B cell (primary cell): ENCODE data around the gene MAMLD1. TPM values are rescaled to one million over a fixed set of nuclear protein-coding genes. Genes with fewer than 3 reads are reported as not detected.

Source experiments
- ATAC-seq: fragments of 200-7000 bp; cut with Tn5 transposase; one replicate; pipeline ENCODE4 v1.10.0; 2021; ENCODE audit warnings: low read depth, mild to moderate bottlenecking, moderate number of reproducible peaks, moderate library complexity
- CTCF ChIA-PET: fragments of 350-600 bp; sonication (Branson Sonifier 250); formaldehyde crosslinking; loops from one replicate; lab custom pipeline; 2021; ENCODE audit warnings: antibody characterized with exemption, inconsistent platforms; lab: Charles Lee
- POLR2A ChIA-PET: fragments of 350-600 bp; sonication (Branson Sonifier 250); formaldehyde crosslinking; loops from one replicate; lab custom pipeline; 2021; ENCODE audit warnings: antibody characterized with exemption; lab: Charles Lee
- DNase-seq: peaks from one replicate; pipeline ENCODE4 v3.0.0; 2013
- H2AFZ ChIP-seq: 2 replicates; pipeline ENCODE4 v1.6.1; 2012; ENCODE audit warnings: mild to moderate bottlenecking, low read depth, low read length; ENCODE audit not compliant: insufficient read depth, poor library complexity, severe bottlenecking
- H3K27ac ChIP-seq, 2 donors: 1 replicate in 1 of 2; 2 replicates in 1 of 2; pipeline ENCODE4 v1.5.1; 2012 to 2013; ENCODE audit warnings: low read length in 2 of 2, mild to moderate bottlenecking in 2 of 2, moderate library complexity in 1 of 2
- H3K27me3 ChIP-seq, 4 experiments: fragments of 200-600 bp in 1 of 4; sonication (generic) in 1 of 4; replicated peaks in 1 of 4; 1 replicate in 2 of 4; 2 replicates in 2 of 4; pipeline versions ENCODE4 v1.6.1 to v1.7.0; 2013 to 2016; ENCODE audit warnings: low read length in 3 of 4, mild to moderate bottlenecking in 2 of 4, mixed read lengths in 1 of 4, moderate library complexity in 1 of 4; ENCODE audit not compliant: insufficient read depth in 4 of 4, control insufficient read depth in 3 of 4; ENCODE audit errors: control extremely low read depth in 1 of 4
- H3K36me3 ChIP-seq, 2 experiments: replicated peaks in 1 of 2; 1 replicate in 1 of 2; 2 replicates in 1 of 2; pipeline versions ENCODE4 v1.6.1 to v1.7.1; 2013; ENCODE audit warnings: low read length in 1 of 2; ENCODE audit not compliant: insufficient read depth in 2 of 2, control insufficient read depth in 1 of 2; ENCODE audit errors: control extremely low read depth in 1 of 2, extremely low read depth in 1 of 2
- H3K4me1 ChIP-seq, 2 donors: fragments of 200-600 bp in 1 of 2; sonication (generic) in 1 of 2; 1 replicate in 1 of 2; 2 replicates in 1 of 2; pipeline versions ENCODE4 v1.5.1 to v1.6.1; 2013 to 2017; ENCODE audit warnings: low read length in 2 of 2; ENCODE audit not compliant: control insufficient read depth in 2 of 2, insufficient read depth in 2 of 2
- H3K4me2 ChIP-seq: replicated peaks from 2 replicates; pipeline ENCODE3; 2012; ENCODE audit warnings: mild to moderate bottlenecking, low read depth, low read length; ENCODE audit not compliant: poor library complexity, severe bottlenecking
- H3K4me3 ChIP-seq, 5 experiments: fragments of 200-600 bp in 1 of 5; sonication (generic) in 1 of 5; 1 replicate in 3 of 5; 2 replicates in 2 of 5; pipeline versions ENCODE4 v1.5.1 to v1.7.0; 2011 to 2016; ENCODE audit warnings: low read length in 4 of 5, mild to moderate bottlenecking in 4 of 5, low read depth in 2 of 5, control low read depth in 1 of 5, moderate library complexity in 1 of 5; ENCODE audit not compliant: insufficient read depth in 1 of 5; ENCODE audit errors: control extremely low read depth in 1 of 5, extremely low read depth in 1 of 5
- H3K79me2 ChIP-seq: fragments of 200-600 bp; sonication (generic); one replicate; pipeline ENCODE4 v1.6.0; 2016; ENCODE audit warnings: low read length; ENCODE audit not compliant: control insufficient read depth, insufficient read depth
- H3K9ac ChIP-seq: fragments of 200-600 bp; sonication (generic); 2 replicates; pipeline ENCODE4 v1.6.1; 2017; ENCODE audit warnings: mild to moderate bottlenecking, low read length, moderate library complexity
- H3K9me3 ChIP-seq, 3 donors: one replicate each; pipeline versions ENCODE4 v1.6.1 to v1.7.1; 2013; ENCODE audit warnings: low read length in 2 of 3; ENCODE audit not compliant: control insufficient read depth in 2 of 3, insufficient read depth in 1 of 3; ENCODE audit errors: control extremely low read depth in 1 of 3
- H4K20me1 ChIP-seq: 2 replicates; pipeline ENCODE4 v1.6.0; 2012; ENCODE audit warnings: mild to moderate bottlenecking, low read length; ENCODE audit not compliant: insufficient read depth, control insufficient read depth, poor library complexity, severe bottlenecking
- H3K27ac Mint-ChIP-seq: one replicate; pipeline ENCODE4 v1.8.0; 2021; ENCODE audit warnings: mixed read lengths
- H3K27me3 Mint-ChIP-seq: one replicate; pipeline ENCODE4 v1.8.0; 2021; ENCODE audit warnings: mixed read lengths
- H3K4me1 Mint-ChIP-seq: one replicate; pipeline ENCODE4 v1.8.0; 2021; ENCODE audit warnings: mixed read lengths
- H3K4me3 Mint-ChIP-seq: one replicate; pipeline ENCODE4 v1.8.0; 2021; ENCODE audit warnings: mixed read lengths
- H3K9me3 Mint-ChIP-seq: one replicate; pipeline ENCODE4 v1.8.0; 2022; ENCODE audit warnings: mixed read lengths; ENCODE audit not compliant: insufficient read depth
- CTCF ChIP-seq: fragments of 200-600 bp; IDR thresholded peaks from one replicate; pipeline ENCODE4 v1.8.0; 2022; ENCODE audit warnings: antibody characterized with exemption, mild to moderate bottlenecking
- EZH2 ChIP-seq: IDR thresholded peaks from 2 replicates; pipeline ENCODE4 v1.6.1; 2012; ENCODE audit warnings: borderline replicate concordance, low read depth, mild to moderate bottlenecking, moderate library complexity, low read length; ENCODE audit not compliant: insufficient read depth, poor library complexity, severe bottlenecking
- WGBS: methylation state at CpG from one replicate; pipeline ENCODE4 v1.1.5; 2013; ENCODE audit warnings: missing lambda C conversion rate; ENCODE audit not compliant: insufficient coverage; 5-methylcytosine and 5-hydroxymethylcytosine counted together
- intact Hi-C: fragments of 100-400 bp; cut with micrococcal nuclease; formaldehyde crosslinking; loops from one replicate; pipeline ENCODE4 v1.10.0; 2022
- polyA plus RNA-seq: library from polyadenylated mRNA; depleted of rRNA; stranded (reverse); fragments of >200 nt; gene quantifications from 2 replicates; pipeline ENCODE4 v1.2.3, GENCODE V29; 2012
- total RNA-seq, 2 donors: library from RNA; stranded (reverse); fragments of 120-200 nt in 1 of 2; gene quantifications; 1 replicate in 1 of 2; 2 replicates in 1 of 2; pipeline versions ENCODE4 v1.2.3 to v1.2.4, GENCODE V29; 2013 to 2022

MAMLD1 gene
- total and polyA plus RNA-seq, 2 donors (not counting 1 experiment from before 2014, with no cell fraction given) = 1.4 to 1.9 TPM

- Histone ChIP-seq H2AFZ (no peak overlapping the region), H4K20me1 (no peaks in the 10 kb centered on the region), H3K27ac (no peak overlapping the region), H3K9ac (no peak overlapping the region), H3K4me1 (no peaks in the 10 kb centered on the region), H3K4me3 (no peak overlapping the region), H3K79me2 (no peaks in the 10 kb centered on the region), H3K4me2 (no peak overlapping the region), H3K9me3 (no peaks in the 10 kb centered on the region), H3K27me3 (no peaks in the 10 kb centered on the region), H3K36me3 (no peaks in the 10 kb centered on the region)
- Mint-ChIP-seq H3K4me1 (no peaks in the 10 kb centered on the region), H3K9me3 (no peaks in the 10 kb centered on the region), H3K27me3 (peaks cover 2% of the 10 kb centered on the region), H3K27ac (no peak overlapping the region), H3K4me3 (no peak overlapping the region)
- 100% methylated on average over 4 of the region's 8 CpGs for WGBS
- CTCF ChIA-PET = no interaction called here
- TF ChIP-seq EZH2 = no peak
- no peak for TF ChIP-seq CTCF
- no peak for ATAC-seq
- no peak for DNase-seq
- intact Hi-C loops = no loop called here
- POLR2A ChIA-PET = no interaction called here
Observed at GRCh38 chrX:150421816-150422215, 58.7 kb downstream of the MAMLD1 start.

- intact Hi-C loops = no loop called here
- Histone ChIP-seq H3K36me3 (no peaks in the 10 kb centered on the region), H3K27me3 (no peaks in the 10 kb centered on the region), H3K79me2 (no peaks in the 10 kb centered on the region), H3K9ac (no peak overlapping the region), H3K4me2 (no peak overlapping the region), H3K4me1 (no peaks in the 10 kb centered on the region), H3K9me3 (no peaks in the 10 kb centered on the region), H4K20me1 (no peaks in the 10 kb centered on the region), H3K27ac (no peak overlapping the region), H2AFZ (no peak overlapping the region), H3K4me3 (no peak overlapping the region)
- ChIA-PET POLR2A (no interaction called here), CTCF (no interaction called here)
- no peak overlapping the region for H3K4me3 Mint-ChIP-seq
- H3K9me3 Mint-ChIP-seq = no peaks in the 10 kb centered on the region
- DNase-seq (no peak), ATAC-seq (no peak)
- no peak overlapping the region for H3K27ac Mint-ChIP-seq
- TF ChIP-seq EZH2 = no peak
- TF ChIP-seq CTCF = no peak
- H3K4me1 Mint-ChIP-seq = no peaks in the 10 kb centered on the region
- H3K27me3 Mint-ChIP-seq = no peaks in the 10 kb centered on the region
- WGBS = no CpG with 5 or more reads among the region's 1 CpG
Observed at GRCh38 chrX:150429594-150429993, 66.5 kb downstream of the MAMLD1 start.
